NT2/D1 (cell line): Measurements from ENCODE around the gene CILP2.

ENCODE experiments used
- SUZ12 ChIP-seq: IDR thresholded peaks from 2 replicates; pipeline ENCODE4 v1.6.1; 2011; ENCODE audit not compliant: insufficient read length, insufficient read depth; ENCODE audit errors: extremely low read depth
- YY1 ChIP-seq: IDR thresholded peaks from 2 replicates; pipeline ENCODE4 v1.6.1; 2011; ENCODE audit not compliant: insufficient read length, insufficient read depth
- ZNF274 ChIP-seq: IDR thresholded peaks from 2 replicates; pipeline ENCODE4 v1.6.1; 2011; ENCODE audit warnings: mild to moderate bottlenecking, low read depth, low read length

GRCh38 chr19:19578252-19578651 is 40.2 kb downstream of the CILP2 start:
- TF ChIP-seq YY1 = no peak
- TF ChIP-seq ZNF274 = no peak
- no peak for TF ChIP-seq SUZ12
